Hepatocyte (in vitro differentiated cells): Measurements from ENCODE around the gene EFCAB7. TPM values are rescaled to one million over a fixed set of nuclear protein-coding genes. Genes with fewer than 3 reads are reported as not detected.

ENCODE experiments used
- DNase-seq: peaks from one replicate; pipeline ENCODE4 v3.0.0-alpha.2; 2016; ENCODE audit warnings: low spot score
- H2AFZ ChIP-seq: fragments of 200-600 bp; sonication (generic); 2 replicates; pipeline ENCODE4 v1.6.0; 2016; ENCODE audit warnings: antibody characterized with exemption, mild to moderate bottlenecking
- H3K27ac ChIP-seq: fragments of 200-600 bp; sonication (generic); 2 replicates; pipeline ENCODE4 v1.5.1; 2016; ENCODE audit warnings: mild to moderate bottlenecking
- H3K27me3 ChIP-seq: fragments of 200-600 bp; sonication (generic); 2 replicates; pipeline ENCODE4 v1.6.1; 2016
- H3K36me3 ChIP-seq: fragments of 200-600 bp; sonication (generic); replicated peaks from 2 replicates; pipeline ENCODE4 v1.5.1; 2016; ENCODE audit warnings: low read depth; ENCODE audit not compliant: insufficient read depth
- H3K4me1 ChIP-seq: fragments of 200-600 bp; sonication (generic); 2 replicates; pipeline ENCODE4 v1.5.1; 2016; ENCODE audit warnings: mild to moderate bottlenecking, moderate library complexity; ENCODE audit not compliant: insufficient read depth
- H3K4me2 ChIP-seq: fragments of 200-600 bp; sonication (generic); 2 replicates; pipeline ENCODE4 v1.6.0; 2016
- H3K4me3 ChIP-seq: fragments of 200-600 bp; sonication (generic); 2 replicates; pipeline ENCODE4 v1.5.1; 2016; ENCODE audit warnings: mild to moderate bottlenecking
- H3K79me2 ChIP-seq: fragments of 200-600 bp; sonication (generic); 2 replicates; pipeline ENCODE4 v1.6.0; 2017; ENCODE audit warnings: mild to moderate bottlenecking
- H3K9me2 ChIP-seq: fragments of 200-600 bp; sonication (generic); replicated peaks from 2 replicates; pipeline ENCODE4 v1.6.0; 2017; ENCODE audit warnings: mild to moderate bottlenecking; ENCODE audit not compliant: insufficient read depth
- H3K9me3 ChIP-seq: fragments of 200-600 bp; sonication (generic); 2 replicates; pipeline ENCODE4 v1.5.1; 2016; ENCODE audit warnings: low read depth, mild to moderate bottlenecking
- H4K20me1 ChIP-seq: fragments of 200-600 bp; sonication (generic); 2 replicates; pipeline ENCODE4 v1.6.0; 2016; ENCODE audit warnings: mild to moderate bottlenecking; ENCODE audit not compliant: insufficient read depth, poor library complexity, severe bottlenecking
- CTCF ChIP-seq: fragments of 200-600 bp; sonication (generic); IDR thresholded peaks from 2 replicates; pipeline ENCODE4 v1.5.1; 2016; ENCODE audit warnings: antibody characterized with exemption, mild to moderate bottlenecking; ENCODE audit not compliant: poor library complexity
- EZH2 ChIP-seq: fragments of 200-600 bp; sonication (generic); IDR thresholded peaks from 2 replicates; pipeline ENCODE4 v1.6.1; 2016; ENCODE audit warnings: antibody characterized with exemption, mild to moderate bottlenecking, borderline replicate concordance
- EZH2phosphoT487 ChIP-seq: fragments of 200-600 bp; sonication (generic); IDR thresholded peaks from one replicate; pipeline ENCODE4 v1.6.1; 2018; ENCODE audit warnings: antibody characterized with exemption, mild to moderate bottlenecking, low read depth, moderate library complexity; ENCODE audit not compliant: unreplicated experiment, severe bottlenecking
- WGBS: methylation state at CpG from one replicate; pipeline ENCODE4 v1.1.6; 2016; ENCODE audit warnings: low lambda C conversion rate; ENCODE audit errors: missing lambda C conversion rate; 5-methylcytosine and 5-hydroxymethylcytosine counted together
- polyA plus RNA-seq: library from polyadenylated mRNA; unstranded; fragments of >200 nt; fragmentation: Nextera tagmentation; extraction: Ambion mirVana; gene quantifications from 2 replicates; pipeline ENCODE4 v1.2.1, GENCODE V29; 2016
- total RNA-seq: library from RNA; depleted of rRNA; stranded (reverse); fragments of >200 nt; gene quantifications from 2 replicates; pipeline ENCODE4 v1.2.3, GENCODE V29; 2014

Gene EFCAB7
- total and polyA plus RNA-seq, 2 experiments from 2014 or later: 4.3 to 7.9 TPM

DNA sequence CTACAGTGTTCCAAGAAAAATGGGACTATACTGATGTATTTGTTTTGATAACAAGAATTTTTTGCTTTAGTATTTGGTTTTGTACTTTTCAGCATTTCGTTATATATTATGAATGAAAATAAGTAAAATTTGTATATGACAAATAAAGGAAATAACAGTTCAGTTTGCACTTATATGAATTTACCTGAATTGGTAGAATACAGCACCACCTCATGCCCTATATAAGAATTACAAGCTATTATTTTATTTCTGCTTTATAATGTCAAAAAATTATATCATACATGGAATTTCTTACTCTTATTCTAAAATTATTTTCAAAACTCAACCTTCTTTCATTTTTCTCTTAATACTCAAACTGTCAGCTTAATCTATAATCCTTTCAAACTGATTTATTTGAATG lies 14.6 kb downstream of the EFCAB7 start:
- H3K27me3 ChIP-seq: no peaks in the 10 kb centered on the region
- no peaks in the 10 kb centered on the region for H3K9me2 ChIP-seq
- no peaks in the 10 kb centered on the region for H3K4me1 ChIP-seq
- DNase-seq: peak; percentile 4
- no peaks in the 10 kb centered on the region for H3K36me3 ChIP-seq
- H2AFZ ChIP-seq: no peak overlapping the region
- no peaks in the 10 kb centered on the region for H3K9me3 ChIP-seq
- H4K20me1 ChIP-seq: no peaks in the 10 kb centered on the region
- no peaks in the 10 kb centered on the region for H3K79me2 ChIP-seq
- no peak overlapping the region for H3K27ac ChIP-seq
- no peak overlapping the region for H3K4me2 ChIP-seq
- no peak overlapping the region for H3K4me3 ChIP-seq
- no peak for TF ChIP-seq EZH2
- TF ChIP-seq CTCF: peak; percentile 60
- 86% methylated on average over 1 of the region's 1 CpG for WGBS

DNA sequence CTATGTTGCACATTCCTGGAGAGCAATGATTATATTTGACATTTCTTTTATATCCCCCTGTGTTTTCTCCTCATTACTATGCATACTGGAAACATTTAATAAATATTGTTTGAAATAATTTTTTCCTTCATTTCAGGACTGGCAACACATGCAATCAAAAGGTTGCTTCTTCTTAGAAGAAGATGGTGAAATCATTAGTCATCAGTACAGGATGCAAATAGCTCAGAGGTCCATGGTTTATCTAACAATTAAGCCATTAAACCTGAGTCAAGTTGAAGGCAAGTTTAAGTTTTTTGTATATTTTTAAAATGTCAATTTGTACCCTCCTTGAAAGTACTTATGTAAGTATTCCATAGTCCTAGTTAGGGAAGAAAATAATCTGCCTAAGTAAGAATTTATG lies 22.5 kb downstream of the EFCAB7 start:
- H3K4me2 ChIP-seq: no peak overlapping the region
- no peaks in the 10 kb centered on the region for H3K36me3 ChIP-seq

DNA sequence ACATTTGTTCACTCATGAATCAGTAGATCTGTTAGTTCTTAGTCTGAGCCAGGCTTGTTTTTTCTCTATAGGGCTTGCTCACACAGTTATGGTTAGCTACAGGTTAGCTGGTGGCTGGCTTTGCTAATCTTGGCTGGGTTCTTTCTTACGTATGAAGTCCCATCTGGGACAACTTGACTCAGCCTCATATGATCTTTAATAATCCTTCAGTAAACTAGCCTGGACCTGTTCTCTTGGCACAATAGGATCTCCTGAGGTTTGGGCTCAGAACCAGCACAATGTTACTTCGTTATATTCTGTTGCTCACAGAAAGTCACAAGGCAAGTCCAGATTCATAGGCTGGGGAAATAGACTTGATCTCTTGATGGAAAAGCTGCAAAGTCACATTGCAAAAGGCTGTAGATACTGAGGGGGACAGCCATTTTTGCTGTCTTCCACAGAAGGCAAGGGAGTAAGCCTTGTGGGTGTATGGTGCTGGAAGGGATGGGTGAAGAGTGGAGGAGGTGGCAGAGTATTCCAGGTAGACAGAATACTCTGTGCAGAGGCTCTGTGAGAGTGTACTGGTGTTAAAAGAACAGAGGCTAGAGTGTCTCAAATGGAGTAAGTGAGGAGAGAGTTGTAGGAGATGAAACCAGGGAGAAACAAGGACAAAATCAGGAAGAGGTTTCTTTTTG lies 24.4 kb downstream of the EFCAB7 start:
- DNase-seq: peak; percentile 3
- WGBS: 91% methylated on average over 2 of the region's 2 CpGs
- H3K4me2 ChIP-seq: no peak overlapping the region
- TF ChIP-seq EZH2phosphoT487 (no peak), EZH2 (no peak), CTCF (no peak)
- no peaks in the 10 kb centered on the region for H3K9me3 ChIP-seq
- no peaks in the 10 kb centered on the region for H3K36me3 ChIP-seq
- no peaks in the 10 kb centered on the region for H4K20me1 ChIP-seq
- H3K4me1 ChIP-seq: no peaks in the 10 kb centered on the region
- H3K27ac ChIP-seq: no peak overlapping the region
- H2AFZ ChIP-seq: no peak overlapping the region
- H3K9me2 ChIP-seq: no peaks in the 10 kb centered on the region
- H3K27me3 ChIP-seq: no peaks in the 10 kb centered on the region
- no peaks in the 10 kb centered on the region for H3K79me2 ChIP-seq
- no peak overlapping the region for H3K4me3 ChIP-seq

More for the DNA sequence above, 22.5 kb downstream of the EFCAB7 start:
- Histone ChIP-seq H3K79me2 (no peaks in the 10 kb centered on the region), H3K4me3 (no peak overlapping the region), H4K20me1 (no peaks in the 10 kb centered on the region), H2AFZ (no peak overlapping the region), H3K27ac (no peak overlapping the region), H3K27me3 (no peaks in the 10 kb centered on the region), H3K9me3 (no peaks in the 10 kb centered on the region), H3K4me1 (no peaks in the 10 kb centered on the region), H3K9me2 (no peaks in the 10 kb centered on the region)
- DNase-seq: no peak
- TF ChIP-seq CTCF (no peak), EZH2phosphoT487 (no peak), EZH2 (no peak)

DNA sequence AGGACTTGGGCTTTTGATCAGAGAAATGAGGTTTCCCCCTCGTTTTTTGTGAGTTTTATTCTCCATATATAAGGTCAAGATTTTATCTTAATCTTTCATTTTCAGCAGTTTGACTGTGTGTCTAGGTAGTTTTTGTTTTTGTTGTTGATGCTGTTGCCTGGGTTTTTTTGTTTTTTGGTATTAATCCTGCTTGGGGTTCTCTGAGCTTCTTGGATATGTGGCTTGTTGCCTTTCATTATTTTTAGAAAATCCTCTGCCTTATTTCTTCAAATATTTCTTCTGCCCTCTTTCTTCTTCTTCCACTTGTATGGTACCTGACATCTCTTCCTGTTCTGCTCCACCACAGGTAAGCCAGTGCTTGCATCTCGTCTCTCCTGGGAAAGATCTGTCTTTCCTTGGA lies 25.0 kb downstream of the EFCAB7 start:
- H3K79me2 ChIP-seq: no peaks in the 10 kb centered on the region

More for the DNA sequence above, 25.0 kb downstream of the EFCAB7 start:
- no peaks in the 10 kb centered on the region for H3K4me1 ChIP-seq
- DNase-seq: no peak
- H3K4me2 ChIP-seq: no peak overlapping the region
- no peak overlapping the region for H3K27ac ChIP-seq
- H4K20me1 ChIP-seq: no peaks in the 10 kb centered on the region
- no peak overlapping the region for H2AFZ ChIP-seq
- no peaks in the 10 kb centered on the region for H3K27me3 ChIP-seq
- TF ChIP-seq CTCF (no peak), EZH2 (no peak), EZH2phosphoT487 (no peak)
- H3K9me3 ChIP-seq: no peaks in the 10 kb centered on the region
- no peak overlapping the region for H3K4me3 ChIP-seq
- 83% methylated on average over 2 of the region's 2 CpGs for WGBS
- no peaks in the 10 kb centered on the region for H3K9me2 ChIP-seq
- no peaks in the 10 kb centered on the region for H3K36me3 ChIP-seq
